ENCODE data around the gene RAB23.

Gene RAB23

DNA sequence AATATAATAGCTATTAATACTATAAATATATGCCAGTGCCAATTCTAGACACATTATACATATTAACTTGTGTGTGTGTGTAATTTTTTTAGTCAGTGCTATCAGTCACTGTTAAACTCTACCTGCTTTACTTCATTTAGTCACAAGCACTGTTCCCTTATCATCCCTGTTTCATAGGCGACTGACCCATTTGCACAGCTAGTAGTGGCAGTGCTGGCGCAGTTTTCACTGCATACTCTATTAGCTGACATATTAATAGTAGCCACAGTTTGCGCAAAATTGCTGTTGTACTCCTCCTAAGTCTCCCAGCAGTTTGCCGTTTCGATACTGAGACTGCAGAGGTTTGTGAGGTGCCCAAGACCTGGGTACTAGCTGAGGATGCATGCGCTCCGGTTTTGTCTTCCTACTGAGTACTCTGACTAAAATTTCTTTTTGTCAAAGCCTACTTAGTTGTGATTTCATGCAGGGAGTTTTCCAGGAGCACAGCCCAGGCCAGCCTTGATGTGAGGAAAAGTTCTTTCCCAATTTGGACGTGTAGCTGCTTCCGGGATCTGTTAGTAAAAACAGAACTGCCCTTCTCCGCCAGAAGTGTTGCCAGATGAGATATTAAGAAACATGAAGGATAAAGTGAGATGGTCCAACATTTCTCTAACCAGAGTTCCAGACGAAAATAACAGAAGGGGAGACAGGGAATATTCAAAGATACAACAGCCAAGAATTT lies 44.4 kb downstream of the RAB23 start:
- no peak for DNase-seq

- DNase-seq = no peak
Observed at GRCh38 chr6:57174511-57174907, 47.6 kb downstream of the RAB23 start.

DNA sequence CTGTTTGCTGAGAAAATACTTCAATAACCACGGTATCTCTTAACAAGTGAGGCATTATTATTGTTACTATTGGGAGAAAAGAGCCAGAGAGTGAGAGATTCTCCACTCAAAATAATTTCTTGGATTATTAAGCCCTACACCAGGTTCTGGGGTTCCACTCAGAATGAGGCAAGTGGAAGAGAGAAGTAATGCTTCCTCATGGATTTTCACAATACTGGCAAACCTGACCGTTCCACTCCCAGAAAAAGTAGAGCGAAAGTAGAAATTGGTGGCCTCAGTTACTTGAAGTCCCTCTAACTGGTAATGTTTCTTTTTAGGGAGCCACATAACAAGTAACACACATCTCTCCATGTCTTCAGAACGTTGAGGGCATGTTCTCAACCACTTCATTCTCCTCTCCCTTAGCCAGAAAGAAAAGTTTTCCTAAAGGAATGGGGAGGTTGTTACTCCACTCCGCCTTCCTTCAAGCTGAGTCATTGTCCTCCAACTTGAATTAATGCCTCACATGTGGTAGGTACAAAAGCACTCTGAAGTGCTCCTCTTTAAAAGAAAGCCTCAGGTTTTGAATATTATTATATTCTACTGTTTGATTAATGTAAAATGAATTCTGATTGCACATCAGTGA lies 48.1 kb downstream of the RAB23 start:
- DNase-seq = no peak

GRCh38 chr6:57173056-57173885 lies 48.8 kb downstream of the RAB23 start:
- peak; percentile 8 for DNase-seq

GRCh38 chr6:57172136-57173055 lies 49.7 kb downstream of the RAB23 start, which contains the start of gene BAG2:
Gene BAG2, plus strand, starts transcription at chr6:57172326. Its CDS starts 372 bp downstream, at chr6:57172698.
- DNase-seq = peak; percentile 60

DNA sequence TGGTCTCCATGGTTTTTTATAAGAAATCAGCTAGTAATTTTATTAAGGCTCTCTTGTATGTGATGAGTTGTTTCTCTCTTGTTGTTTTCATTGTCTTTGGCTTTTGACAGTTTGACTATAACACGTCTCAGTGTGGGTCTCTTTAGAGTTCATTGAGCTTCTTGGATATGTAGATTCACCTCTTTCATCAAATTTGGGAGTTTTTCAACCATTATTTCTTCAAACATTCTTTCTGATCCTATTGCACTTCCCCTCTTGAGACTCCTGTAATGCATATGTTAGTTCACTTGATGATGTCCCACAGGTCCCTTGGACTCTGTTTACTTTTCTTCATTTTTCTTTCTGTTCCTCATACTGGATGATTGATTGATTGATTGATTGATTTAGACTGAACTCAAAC lies 57.0 kb downstream of the RAB23 start:
- no peak for DNase-seq

GRCh38 chr6:57163956-57164355 lies 58.2 kb downstream of the RAB23 start:
- no peak for DNase-seq

DNA sequence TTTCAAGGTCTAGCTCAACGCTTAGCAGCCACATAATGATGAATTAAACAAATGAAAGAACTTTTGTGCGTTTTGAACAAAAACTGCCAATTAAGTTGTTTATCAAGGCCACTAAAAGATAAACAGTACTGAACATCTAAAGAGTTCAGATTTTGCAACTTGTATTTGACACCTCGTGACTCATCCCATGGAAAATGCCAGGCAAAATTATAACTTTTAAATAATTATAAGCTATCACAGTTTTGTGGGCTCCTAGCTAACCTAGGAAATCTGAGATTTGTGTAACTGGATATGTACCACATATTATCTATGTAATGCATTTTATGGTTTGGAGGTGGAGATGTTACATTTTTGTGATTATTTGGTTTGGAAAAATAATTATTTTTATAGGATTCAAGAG lies 59.6 kb downstream of the RAB23 start:
- no peak for DNase-seq

DNA sequence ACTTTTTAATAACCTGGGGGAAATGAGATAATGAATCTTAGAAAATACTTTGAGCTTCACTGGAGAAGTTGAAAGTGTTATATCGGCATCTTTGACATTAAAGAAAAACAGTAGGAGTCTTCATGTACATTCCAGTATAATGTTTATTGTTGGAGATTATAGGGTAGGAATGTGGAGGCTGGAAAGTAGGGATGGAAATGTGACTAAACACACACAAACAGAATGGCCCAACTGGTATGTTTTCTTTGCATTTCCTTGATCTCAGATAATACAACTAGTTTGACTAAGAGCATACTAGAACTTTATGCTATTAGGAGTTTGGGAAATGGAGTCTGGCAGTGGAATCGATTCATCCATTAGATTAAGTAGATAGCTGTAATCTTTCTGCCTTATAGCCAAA lies 60.1 kb downstream of the RAB23 start:
- no peak for DNase-seq

DNA sequence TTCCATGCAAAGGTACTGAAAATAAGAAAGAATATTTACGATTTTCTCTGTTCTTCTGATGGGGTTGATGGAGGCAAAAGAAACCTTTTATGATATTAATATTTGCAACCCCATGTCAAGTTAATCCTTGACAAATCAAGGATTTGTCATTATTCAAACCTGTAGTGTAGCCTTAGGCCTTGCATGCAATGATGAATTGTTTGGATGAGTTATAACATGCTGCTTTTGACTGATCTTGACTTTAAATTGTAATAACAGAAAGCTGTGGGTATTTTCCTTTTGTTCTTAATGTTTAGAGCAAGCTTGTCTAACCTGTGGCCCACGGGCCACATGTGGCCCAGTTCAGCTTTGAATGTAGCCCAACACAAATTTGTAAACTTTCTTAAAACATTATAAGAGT lies 63.0 kb downstream of the RAB23 start:
- no peak for DNase-seq

DNA sequence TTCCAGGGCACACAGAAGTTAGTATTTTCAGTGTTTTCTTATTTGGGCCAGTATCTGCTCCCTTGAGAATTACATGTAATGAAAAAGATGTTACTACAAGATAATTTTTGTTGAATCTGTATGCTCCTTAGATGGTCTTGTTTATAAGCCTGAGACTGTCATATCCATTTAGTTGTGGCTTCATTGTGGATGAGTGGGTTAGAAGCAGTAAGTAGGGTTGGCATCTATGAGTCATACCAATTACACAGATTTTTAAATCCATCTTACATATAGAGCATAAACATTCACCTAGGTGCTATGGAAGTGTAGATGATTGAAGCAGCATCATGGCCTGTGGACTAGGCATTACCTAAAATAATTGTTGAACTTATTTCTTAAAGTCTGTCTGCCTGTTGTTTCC lies 63.4 kb downstream of the RAB23 start:
- no peak for DNase-seq

DNA sequence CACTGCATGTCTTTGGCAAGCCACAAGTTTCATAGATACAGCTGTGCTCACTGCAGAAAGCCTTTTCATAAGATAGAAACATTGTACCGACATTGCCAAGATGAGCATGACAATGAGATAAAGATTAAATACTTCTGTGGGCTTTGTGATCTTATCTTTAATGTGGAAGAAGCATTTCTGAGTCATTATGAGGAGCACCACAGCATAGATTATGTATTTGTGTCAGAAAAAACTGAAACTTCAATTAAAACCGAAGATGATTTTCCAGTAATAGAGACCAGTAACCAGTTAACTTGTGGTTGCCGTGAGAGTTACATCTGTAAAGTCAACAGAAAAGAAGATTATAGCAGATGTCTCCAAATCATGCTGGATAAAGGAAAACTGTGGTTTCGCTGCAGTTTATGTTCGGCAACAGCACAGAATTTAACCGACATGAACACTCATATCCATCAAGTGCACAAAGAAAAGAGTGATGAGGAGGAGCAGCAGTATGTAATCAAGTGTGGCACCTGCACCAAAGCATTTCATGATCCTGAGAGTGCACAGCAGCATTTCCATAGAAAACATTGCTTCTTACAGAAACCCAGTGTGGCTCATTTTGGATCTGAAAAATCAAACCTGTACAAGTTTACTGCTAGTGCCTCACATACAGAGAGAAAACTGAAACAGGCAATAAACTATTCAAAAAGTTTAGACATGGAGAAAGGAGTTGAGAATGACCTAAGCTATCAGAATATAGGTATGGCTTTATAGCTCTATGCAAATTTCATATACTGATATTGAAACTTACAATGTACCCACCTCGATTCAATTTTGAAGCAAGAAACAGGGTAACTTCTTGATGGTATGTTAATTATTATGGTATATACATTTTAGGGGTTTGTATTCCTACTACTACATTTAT lies 73.9 kb downstream of the RAB23 start:
- no peak for DNase-seq

- no peak for DNase-seq
Observed at GRCh38 chr6:57147401-57147800, 74.7 kb downstream of the RAB23 start.

GRCh38 chr6:57143690-57144089 lies 78.4 kb downstream of the RAB23 start:
- no peak for DNase-seq

- no peak for DNase-seq
Observed at GRCh38 chr6:57142178-57142525, 80.0 kb downstream of the RAB23 start.

DNA sequence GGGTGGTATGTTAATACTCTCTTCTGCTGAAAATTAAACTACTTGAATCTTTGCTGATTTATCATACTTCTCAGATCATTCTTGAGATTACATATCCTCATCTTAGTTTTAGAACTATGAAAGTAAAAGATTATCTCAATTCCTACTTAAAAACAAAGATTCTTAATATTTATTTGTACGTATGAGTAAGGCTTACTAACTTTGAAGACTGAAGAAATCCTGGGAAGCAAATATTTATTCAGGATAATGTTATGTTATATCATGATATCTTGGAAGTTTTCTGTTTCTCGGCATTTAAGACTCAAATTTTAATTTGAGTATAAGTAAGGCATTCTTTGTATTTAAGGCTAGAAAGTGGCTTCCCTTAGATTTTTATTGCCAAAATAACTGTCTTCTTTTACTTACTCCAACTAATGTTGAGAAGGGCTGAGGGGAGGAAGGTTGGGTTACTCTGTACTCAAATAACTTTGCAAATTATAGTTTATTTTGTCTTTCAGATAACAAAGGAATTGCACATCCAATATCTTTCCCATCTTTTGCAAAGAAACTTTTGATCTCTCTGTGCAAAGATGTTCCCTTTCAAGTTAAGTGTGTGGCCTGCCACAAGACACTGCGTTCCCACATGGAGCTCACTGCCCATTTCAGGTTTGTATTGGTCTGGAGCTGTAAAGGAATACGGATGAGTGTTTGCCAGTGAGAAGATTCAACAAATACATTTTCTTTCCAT lies 80.5 kb downstream of the RAB23 start:
- no peak for DNase-seq

DNA sequence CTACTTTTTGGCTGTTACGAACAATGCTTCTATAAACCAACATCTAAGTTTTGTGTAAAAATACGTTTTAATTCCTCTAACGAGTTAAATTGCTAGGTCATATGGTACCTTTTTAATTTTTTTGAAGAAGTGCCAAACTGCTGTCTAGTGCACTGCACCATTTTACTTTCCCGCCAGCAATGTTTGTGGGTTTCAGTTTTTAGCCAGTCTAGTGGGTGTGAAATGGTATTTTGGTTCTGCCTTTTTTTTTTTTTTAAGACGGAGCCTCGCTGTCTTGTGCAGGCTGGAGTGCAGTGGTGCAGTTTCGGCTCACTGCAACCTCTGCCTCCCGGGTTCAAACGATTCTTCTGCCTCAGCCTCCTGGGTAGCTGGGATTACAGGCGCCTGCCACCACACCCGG lies 84.1 kb downstream of the RAB23 start:
- DNase-seq = no peak

- DNase-seq = no peak
Observed at GRCh38 chr6:57137350-57137749, 84.8 kb downstream of the RAB23 start.

Measured in NCI-H1092 treated with DMSO at 0.1 percent for 48 hours (cell line).